Myocyte (in vitro differentiated cells): Measurements from ENCODE around the gene BPIFB3. TPM values are rescaled to one million over a fixed set of nuclear protein-coding genes. Genes with fewer than 3 reads are reported as not detected.
"Not testable (repeated sequence)": the region's sequence is repeated elsewhere in the genome, so short reads cannot be mapped to it uniquely, and the experiment has no call there.

Source experiments
- DNase-seq: peaks from one replicate; pipeline ENCODE4 v3.0.0-alpha.2; 2012; ENCODE audit warnings: low read depth
- total RNA-seq: library from RNA; depleted of rRNA; stranded (reverse); fragments of >200 nt; gene quantifications from 2 replicates; pipeline ENCODE4 v1.2.3, GENCODE V29; 2014

Gene BPIFB3
- total RNA-seq, 1 donor from 2014 or later, result not detected

DNA sequence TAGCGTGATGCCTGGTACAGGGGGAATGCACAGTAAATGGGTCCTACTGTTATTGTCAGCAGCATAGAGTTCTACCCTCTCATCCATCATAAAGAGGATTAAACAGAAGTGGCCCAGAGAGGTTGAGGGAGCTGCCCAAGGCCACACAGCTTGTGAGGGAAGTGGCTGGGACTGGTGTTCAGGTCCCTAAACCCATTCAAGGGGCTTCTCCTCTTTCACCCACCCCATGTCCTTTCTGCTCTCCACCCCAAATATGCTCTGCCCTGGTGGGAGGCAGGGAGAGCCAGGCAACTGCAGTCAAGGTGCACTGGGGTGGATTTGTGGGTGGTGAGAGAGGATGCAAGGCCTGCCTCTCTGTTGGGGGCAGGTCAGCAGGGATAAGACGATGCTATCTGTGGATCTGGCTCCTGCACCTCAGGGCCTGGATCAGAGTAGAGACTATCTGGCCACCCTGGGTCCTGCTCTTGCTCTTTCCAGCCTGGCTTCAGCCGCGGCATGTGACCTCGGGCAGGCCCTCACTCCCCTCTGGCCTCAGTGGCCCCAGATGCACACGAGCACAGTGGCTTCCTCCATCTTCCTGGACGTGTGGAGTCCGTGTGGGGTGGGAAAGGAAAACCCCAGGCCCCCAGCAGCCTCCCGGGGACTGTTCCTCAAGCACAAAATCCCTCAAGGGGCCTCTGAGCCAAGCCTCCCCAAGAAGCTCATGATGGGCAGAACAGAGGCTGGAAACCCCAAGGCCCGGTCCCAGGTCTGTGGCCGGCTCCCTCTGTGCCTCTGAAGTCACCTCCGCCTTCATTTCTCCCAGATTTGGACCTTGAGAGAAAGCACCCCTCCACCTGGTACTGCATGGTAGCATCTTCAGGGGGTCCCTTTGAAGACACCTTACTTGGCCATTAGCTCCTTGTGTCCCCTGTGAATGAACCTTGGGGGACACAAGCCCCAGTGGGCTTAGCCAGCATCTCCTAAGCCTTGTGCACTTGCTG lies 25.6 kb upstream of the BPIFB3 start:
- no peak for DNase-seq

DNA sequence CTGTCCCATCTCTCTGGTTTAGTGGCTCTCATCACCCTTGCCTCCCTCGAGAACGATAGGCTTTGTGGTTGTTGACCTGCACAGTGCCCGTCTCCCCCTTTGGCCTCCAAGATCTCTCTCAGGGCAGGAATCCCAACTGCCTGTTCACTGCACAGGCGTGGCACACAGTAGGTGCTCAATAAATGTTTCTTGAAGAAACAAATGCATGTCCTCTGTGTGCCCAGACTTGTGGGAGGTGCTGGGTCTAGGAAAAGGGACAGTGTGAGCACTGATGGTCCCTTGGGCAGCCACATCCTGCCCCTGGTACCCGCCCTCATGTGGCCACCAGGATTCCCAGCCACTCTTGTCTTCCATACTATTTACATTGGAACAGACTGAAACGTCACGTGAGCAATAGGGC lies 24.8 kb upstream of the BPIFB3 start:
- no peak for DNase-seq

DNA sequence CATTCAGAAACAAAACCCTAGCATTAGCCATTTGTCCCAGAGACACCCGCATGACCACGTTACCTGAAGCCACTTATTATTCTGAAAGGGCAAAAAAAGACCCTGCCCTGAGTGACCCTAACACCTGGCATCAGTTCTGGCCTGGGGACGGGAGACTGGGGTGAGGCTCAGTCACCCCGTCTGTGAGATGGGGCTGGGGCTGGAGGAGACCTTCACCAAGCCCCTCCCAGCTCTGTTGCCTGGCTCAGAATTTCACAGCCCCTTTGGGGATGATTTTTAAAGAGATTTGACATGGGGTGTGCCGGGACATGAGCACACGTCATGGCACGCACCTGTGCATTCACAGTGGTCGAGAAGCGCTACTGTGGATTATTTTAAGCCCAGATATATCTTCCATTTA lies 23.6 kb upstream of the BPIFB3 start:
- DNase-seq, result no peak

DNA sequence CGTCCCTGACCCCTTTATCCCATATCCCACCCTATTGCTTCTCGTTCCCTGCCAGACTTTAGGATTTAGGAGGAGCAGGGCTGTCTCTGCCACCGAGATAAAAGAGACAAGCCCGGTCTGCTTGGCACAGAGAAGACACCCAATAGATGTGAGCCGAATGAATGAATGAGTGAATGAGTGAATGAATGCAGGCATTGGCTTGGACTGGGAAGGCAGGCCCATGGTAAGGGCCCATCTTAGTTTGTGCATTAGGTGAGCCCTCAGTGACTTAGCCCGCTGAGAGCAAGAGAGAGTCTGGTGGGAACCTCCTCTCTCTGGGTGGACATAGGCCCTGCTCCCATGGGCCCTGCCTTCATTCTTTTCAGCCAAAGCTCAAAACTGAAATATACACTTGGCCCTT lies 23.1 kb upstream of the BPIFB3 start:
- DNase-seq, result no peak

DNA sequence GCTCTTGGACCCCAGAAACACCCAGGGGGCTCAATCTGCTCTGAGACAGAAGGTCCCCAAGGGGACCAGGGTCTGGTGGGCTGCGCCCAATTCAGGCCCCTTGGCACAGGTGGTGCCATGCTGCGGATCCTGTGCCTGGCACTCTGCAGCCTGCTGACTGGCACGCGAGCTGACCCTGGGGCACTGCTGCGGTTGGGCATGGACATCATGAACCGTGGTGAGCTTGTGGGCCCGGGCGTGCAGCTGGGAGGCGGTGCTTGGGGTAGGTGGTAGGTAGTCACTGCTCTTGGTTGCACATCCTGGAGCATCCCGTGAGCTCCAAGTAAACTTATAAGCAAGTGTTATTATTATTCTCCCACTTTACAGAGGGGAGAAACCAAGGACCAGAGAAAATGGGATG lies 22.2 kb upstream of the BPIFB3 start, which contains the start of gene BPIFB6:
BPIFB6 (plus strand) TSS at position 118 of the 400 bp plus-strand sequence; CDS start at position 118, 0 bp downstream.
- DNase-seq, result no peak

DNA sequence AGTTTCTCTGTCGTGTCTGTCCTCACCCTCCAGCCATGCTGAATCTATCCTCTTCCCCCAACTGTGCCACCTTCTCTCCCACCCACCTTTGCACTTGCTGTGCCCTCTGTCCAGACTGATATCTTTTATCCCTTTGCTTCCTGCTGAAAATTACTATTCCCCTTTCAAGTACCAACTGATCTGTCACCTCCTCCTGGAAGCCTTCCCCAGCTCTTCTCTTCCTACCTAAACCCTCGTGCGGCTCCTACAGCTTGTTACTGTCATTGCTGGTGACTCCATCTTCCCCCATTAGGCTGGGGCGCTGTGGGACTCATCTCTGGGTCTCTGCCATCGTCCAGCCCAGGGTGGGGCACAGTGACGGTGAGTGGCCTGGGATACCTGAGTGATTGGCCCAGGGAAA lies 21.1 kb upstream of the BPIFB3 start:
- no peak for DNase-seq

DNA sequence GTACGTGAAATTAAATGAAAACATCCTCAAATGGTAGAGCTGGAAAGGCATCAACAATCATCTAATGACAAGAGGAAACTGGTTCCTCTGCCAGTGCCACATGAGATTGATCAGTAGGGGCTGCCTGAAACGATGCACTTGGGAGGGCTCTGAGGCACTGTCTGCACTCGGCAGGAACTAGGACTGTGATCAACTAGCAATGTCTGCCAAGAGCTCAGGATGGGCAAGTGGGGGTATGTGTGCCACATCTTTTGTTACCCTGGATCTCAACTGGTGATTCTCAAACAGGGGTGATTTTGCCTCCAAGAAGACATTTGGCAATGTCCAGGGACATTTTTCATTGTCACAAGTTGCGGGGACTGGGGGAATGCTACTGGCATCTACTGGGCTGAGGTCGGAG lies 20.3 kb upstream of the BPIFB3 start:
- no peak for DNase-seq

DNA sequence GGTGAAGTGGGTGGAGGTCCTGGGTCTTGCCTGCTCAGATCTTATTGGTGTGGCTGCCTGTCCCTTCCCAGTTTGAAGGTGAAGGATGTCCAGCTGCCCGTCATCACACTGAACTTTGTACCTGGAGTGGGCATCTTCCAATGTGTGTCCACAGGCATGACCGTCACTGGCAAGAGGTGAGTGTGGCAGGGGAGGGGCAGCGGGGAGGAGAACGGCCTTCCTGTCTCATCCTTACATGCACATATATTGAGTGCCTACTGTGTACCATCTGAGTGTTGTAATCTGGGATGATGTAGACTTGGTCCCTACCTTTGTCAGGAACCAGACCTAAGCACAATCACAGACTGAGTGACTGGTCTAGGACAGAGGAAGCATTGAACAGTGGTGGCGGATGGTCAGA lies 19.6 kb upstream of the BPIFB3 start:
- DNase-seq, result no peak

DNA sequence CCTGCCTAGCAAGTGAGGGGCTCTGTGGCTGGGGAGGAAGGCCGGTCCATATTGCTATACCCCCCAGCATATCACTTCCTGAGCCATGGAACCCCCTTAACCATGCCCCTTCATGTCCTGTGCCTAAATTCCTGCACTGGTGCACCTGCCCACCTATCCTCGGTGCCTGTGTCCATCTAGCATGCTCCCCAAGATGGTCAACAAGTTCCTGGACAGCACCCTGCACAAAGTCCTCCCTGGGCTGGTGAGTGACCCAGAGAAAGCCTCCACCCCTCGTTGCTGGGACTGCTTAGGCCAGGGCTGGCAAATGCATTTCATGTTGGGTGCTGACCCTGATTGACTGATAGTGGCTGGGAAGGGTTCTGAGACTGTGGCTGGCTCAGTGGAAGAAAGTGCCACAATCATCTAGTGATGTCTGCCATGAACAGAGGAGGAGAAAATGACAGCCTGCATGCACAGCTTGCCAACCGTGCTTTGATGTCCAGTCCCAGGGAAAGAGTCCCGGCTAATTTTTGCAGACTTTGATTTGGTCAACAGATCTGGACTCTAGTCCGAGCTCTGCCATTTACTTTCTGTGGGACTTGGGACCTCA lies 18.7 kb upstream of the BPIFB3 start:
- DNase-seq, result no peak

DNA sequence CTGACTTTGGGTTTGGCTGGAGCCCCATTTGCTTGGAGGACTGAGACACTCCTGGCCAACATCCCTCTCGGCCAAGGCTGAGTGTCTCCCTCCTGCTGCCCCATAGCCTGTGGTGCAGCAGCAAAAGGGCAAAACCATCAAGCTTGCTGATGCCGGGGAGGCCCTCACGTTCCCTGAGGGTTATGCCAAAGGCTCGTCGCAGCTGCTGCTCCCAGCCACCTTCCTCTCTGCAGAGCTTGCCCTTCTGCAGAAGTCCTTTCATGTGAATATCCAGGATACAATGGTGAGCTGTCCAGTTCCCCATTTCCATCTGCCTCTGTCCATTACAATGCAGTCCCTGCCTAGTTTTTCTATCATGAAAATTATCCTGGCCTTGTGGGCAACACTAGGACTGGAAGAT lies 16.2 kb upstream of the BPIFB3 start:
- DNase-seq, result peak; percentile 6

DNA sequence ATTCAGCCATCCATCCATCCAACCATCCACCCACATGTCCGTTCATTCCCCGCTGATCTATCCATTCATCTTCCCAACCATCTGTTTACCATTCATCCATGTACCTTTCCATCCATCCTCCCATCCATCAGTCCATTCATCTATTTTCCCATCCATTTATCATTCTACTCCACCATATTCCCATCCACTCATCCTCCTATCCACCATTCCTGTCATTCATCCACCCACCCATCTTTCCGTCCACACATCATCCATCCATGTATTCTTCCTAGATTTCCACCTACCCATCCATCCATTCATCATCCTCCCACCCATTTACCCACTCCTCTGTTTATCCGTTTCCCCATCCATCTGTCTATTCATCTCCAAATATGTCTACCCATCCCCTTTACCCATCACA lies 15.5 kb upstream of the BPIFB3 start:
- no peak for DNase-seq

DNA sequence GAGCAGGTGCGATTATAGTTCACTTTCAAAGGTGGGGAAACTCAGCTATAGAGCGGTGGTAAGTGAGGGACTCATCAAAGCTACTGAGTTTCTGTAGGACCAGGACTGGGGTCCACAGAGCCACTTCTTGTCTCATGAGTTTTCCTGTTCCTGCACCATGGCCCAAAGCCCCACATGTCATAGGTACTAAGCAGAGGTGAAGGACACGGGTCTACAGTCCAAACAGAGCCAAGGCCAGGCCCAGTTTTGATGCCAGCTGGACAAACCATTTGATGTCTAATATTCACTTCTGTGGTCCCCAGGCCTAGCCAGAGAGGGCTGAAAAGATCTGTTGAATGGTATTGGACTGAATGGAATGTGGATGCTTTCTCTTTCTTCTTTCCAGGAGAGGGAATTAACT lies 11.3 kb upstream of the BPIFB3 start:
- no peak for DNase-seq

DNA sequence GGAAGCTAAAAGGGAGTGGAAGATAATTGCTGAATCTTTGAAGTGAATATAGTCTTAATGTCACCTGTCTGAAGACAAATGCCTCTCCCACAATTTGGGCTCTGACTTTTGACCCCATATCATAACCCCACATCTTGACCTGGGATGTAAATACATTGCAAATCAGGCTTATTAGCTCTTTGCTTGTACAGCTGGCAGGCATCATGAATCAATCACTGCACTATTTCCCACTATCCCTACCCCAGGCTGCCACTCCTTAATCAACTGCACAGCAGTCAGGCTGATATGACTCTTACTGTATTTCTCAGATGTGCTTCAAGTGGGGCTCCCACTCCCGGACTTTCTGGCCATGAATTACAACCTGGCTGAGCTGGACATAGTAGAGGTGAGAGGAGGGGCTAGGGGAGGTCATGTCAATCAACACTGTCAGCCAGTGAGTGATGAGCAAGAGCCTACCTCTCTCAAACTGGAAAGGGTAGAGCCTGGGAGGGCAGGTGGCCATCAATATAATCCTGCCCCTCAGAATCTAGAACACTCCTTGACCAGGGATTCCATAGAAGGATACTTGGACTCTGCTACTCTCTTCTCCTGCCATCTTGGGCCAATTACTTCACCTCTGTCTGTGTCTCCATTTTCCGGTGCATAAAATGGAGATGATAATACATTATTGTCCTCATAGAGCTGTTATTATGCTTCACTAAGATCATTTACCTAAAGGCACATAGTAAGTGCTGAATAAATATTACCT lies 10.5 kb upstream of the BPIFB3 start:
- DNase-seq, result no peak

DNA sequence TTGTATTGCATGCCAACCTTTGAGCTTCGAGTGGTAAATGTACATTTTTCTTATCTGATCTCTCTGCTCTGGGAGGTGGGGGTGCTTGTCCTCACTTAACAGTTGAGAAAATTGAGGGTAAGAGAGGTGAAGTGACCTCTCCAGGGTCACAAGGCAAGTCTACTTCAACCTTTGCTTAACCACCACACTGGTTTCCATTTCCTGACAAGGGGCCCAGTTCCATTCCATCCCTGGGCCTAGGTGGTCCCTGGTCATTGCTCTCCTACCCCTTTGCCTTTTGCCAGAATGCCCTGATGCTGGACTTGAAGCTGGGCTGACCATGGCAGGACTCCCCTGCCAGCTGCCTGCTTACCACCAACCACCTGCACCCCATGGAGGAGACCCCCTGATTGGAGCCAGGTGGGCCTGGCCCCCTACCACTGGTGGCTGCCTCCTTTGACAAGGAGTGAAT lies 9.9 kb upstream of the BPIFB3 start:
- no peak for DNase-seq

DNA sequence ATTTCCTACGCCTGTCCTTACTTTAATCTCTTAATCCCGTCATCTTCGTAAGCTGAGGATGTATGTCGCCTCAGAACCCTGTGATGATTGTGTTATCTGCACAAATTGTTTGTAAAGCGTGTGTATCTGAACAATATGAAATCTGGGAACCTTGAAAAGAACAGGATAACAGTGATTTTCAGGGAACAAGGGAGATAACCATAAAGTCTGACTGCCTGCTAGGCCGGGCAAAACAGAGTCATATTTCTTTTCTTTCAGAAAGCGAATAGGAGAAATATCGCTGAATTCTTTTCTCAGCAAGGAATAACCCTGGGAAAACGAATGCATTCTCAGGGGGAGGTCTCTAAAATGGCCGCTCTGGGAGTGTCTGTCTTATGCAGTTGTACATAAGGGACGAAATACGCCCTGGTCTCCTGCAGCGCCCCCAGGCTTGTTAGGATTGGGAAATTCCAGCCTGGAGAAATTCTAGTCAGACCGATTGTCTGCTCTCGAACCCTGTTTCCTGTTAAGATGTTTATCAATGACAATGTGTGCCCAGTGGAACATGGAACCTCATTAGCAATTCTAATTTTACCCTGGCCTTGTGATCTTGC lies 8.5 kb upstream of the BPIFB3 start:
- not testable (repeated sequence) for DNase-seq

DNA sequence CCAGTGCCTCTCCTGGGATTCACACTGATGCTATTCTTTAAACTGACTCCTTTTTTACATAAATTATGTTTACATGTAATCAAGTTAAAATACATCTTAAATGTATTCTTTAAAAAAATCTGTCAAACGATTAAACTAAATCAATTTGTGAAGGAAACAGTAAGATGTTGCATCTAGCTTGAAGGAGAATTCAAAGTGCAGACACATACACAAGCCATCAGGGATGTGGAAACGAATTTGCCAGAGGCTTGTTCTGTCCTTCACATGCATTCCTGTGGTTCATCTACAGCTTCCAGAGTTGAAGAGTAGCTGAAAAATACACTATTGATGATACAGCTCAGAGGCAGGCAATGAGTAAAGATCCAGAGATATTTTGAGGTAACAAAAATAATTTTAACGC lies 7.3 kb upstream of the BPIFB3 start:
- no peak for DNase-seq

DNA sequence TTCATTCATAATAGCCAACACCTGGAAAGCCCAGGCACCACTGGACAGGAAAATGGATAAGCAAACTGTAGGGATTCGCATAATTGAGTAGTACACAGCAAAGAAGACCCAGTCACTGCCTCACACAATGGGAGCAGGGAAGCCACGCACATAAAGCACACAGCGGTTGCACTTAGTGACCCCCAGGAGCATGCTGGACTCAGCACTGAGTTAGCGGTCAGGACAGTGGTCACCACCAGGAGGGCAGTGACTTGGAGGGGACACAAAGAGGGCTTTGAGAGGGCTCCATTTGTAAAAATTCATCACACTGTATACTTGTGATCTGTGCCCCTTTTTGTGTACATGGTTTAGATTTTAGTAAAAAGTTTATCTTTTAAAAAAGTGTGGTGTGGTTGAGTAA lies 2.4 kb upstream of the BPIFB3 start:
- DNase-seq, result no peak

DNA sequence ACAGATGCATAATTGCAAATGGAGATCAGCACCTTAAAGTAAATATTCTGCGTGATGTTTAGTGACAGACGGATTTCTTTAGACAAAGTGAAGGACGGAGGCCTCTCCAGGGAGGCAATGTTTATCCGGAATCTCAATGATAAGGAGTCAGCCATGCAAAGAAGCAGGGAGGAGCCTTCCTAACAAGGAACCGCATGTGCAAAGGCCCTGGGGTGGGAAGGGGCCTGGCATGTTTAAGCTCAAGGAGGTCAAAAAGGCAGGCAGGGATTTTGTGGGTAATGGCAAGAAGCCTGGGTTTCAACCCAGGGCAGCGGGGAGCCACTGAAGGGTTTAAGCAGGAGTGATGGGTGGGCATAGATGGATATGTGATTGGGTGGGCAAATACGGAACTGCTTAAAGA lies 678 bp downstream of the BPIFB3 start:
- DNase-seq, result no peak

DNA sequence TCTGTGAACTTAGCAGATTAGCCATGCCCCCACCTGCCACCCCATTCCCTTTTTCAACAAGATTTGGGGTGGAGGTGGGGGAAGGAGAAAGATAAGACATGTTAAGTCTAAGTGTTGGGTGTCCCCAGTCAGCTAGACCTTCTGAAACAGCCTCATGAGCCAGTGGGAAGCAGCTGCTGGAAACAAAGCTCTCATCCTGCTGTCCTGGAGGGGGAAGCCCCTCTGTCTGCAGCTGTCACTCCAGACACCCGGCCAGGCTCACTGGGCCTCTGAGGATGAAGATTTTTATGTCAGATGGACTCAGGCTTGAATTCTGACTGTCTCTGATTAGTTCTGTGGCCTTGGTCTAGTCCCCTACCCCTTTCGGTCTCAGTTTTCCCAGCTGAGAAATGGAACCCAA lies 1.1 kb downstream of the BPIFB3 start:
- DNase-seq, result no peak

DNA sequence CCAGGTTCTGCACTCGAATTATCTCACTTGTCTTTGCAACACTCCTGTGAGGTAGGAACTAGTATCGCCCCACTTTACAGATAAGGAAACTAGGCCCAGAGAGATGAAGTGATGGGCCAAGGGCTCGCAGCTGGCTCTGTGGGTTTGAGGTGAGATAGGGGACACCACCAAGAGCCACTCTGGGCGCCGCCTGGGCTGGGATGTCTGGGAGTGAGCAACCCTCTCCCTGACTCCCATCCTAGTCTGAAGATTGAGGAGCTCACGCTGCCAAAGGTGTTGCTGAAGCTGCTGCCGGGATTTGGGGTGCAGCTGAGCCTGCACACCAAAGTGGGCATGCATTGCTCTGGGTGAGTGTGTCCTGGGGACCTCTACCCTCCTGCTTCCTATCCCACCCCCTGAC lies 5.4 kb downstream of the BPIFB3 start:
- DNase-seq, result no peak

DNA sequence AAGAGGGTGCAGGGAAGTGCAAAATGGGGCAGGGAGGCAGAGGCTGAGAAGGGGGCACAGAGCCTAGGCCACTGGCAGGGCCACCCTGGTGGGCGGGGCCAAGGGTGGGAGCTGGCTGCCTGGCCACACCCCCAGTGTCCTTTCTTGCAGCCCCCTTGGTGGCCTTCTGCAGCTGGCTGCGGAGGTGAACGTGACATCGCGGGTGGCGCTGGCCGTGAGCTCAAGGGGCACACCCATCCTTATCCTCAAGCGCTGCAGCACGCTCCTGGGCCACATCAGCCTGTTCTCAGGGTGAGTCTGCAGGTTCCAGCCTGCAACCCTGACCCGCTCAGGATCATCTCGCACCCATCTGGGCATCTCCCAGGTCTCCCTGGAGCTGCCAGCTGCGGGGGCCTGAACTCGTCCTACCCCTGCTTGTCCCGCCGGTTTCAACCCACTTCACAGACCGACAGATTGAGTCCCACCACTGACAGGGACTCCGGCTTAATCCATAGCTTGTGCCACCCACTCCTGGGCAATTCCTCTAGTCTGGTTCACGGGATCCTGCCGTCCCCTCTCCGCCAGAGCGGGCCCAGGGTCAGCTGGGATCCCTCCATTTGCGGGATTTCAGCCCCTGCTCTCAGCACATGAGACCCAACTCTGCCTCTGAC lies 6.2 kb downstream of the BPIFB3 start:
- DNase-seq, result no peak
